Hepatocyte (in vitro differentiated cells): ENCODE data around the gene OCA2. TPM values are rescaled to one million over a fixed set of nuclear protein-coding genes. Genes with fewer than 3 reads are reported as not detected.

Experiments used
- DNase-seq: peaks from one replicate; pipeline ENCODE4 v3.0.0-alpha.2; 2016; ENCODE audit warnings: low spot score
- H2AFZ ChIP-seq: fragments of 200-600 bp; sonication (generic); 2 replicates; pipeline ENCODE4 v1.6.0; 2016; ENCODE audit warnings: antibody characterized with exemption, mild to moderate bottlenecking
- H3K27ac ChIP-seq: fragments of 200-600 bp; sonication (generic); 2 replicates; pipeline ENCODE4 v1.5.1; 2016; ENCODE audit warnings: mild to moderate bottlenecking
- H3K27me3 ChIP-seq: fragments of 200-600 bp; sonication (generic); 2 replicates; pipeline ENCODE4 v1.6.1; 2016
- H3K36me3 ChIP-seq: fragments of 200-600 bp; sonication (generic); replicated peaks from 2 replicates; pipeline ENCODE4 v1.5.1; 2016; ENCODE audit warnings: low read depth; ENCODE audit not compliant: insufficient read depth
- H3K4me1 ChIP-seq: fragments of 200-600 bp; sonication (generic); 2 replicates; pipeline ENCODE4 v1.5.1; 2016; ENCODE audit warnings: mild to moderate bottlenecking, moderate library complexity; ENCODE audit not compliant: insufficient read depth
- H3K4me2 ChIP-seq: fragments of 200-600 bp; sonication (generic); 2 replicates; pipeline ENCODE4 v1.6.0; 2016
- H3K4me3 ChIP-seq: fragments of 200-600 bp; sonication (generic); 2 replicates; pipeline ENCODE4 v1.5.1; 2016; ENCODE audit warnings: mild to moderate bottlenecking
- H3K79me2 ChIP-seq: fragments of 200-600 bp; sonication (generic); 2 replicates; pipeline ENCODE4 v1.6.0; 2017; ENCODE audit warnings: mild to moderate bottlenecking
- H3K9me2 ChIP-seq: fragments of 200-600 bp; sonication (generic); replicated peaks from 2 replicates; pipeline ENCODE4 v1.6.0; 2017; ENCODE audit warnings: mild to moderate bottlenecking; ENCODE audit not compliant: insufficient read depth
- H3K9me3 ChIP-seq: fragments of 200-600 bp; sonication (generic); 2 replicates; pipeline ENCODE4 v1.5.1; 2016; ENCODE audit warnings: low read depth, mild to moderate bottlenecking
- H4K20me1 ChIP-seq: fragments of 200-600 bp; sonication (generic); 2 replicates; pipeline ENCODE4 v1.6.0; 2016; ENCODE audit warnings: mild to moderate bottlenecking; ENCODE audit not compliant: insufficient read depth, poor library complexity, severe bottlenecking
- EZH2 ChIP-seq: fragments of 200-600 bp; sonication (generic); IDR thresholded peaks from 2 replicates; pipeline ENCODE4 v1.6.1; 2016; ENCODE audit warnings: antibody characterized with exemption, mild to moderate bottlenecking, borderline replicate concordance
- EZH2phosphoT487 ChIP-seq: fragments of 200-600 bp; sonication (generic); IDR thresholded peaks from one replicate; pipeline ENCODE4 v1.6.1; 2018; ENCODE audit warnings: antibody characterized with exemption, mild to moderate bottlenecking, low read depth, moderate library complexity; ENCODE audit not compliant: unreplicated experiment, severe bottlenecking
- WGBS: methylation state at CpG from one replicate; pipeline ENCODE4 v1.1.6; 2016; ENCODE audit warnings: low lambda C conversion rate; ENCODE audit errors: missing lambda C conversion rate; 5-methylcytosine and 5-hydroxymethylcytosine counted together
- polyA plus RNA-seq: library from polyadenylated mRNA; unstranded; fragments of >200 nt; fragmentation: Nextera tagmentation; extraction: Ambion mirVana; gene quantifications from 2 replicates; pipeline ENCODE4 v1.2.1, GENCODE V29; 2016
- total RNA-seq: library from RNA; depleted of rRNA; stranded (reverse); fragments of >200 nt; gene quantifications from 2 replicates; pipeline ENCODE4 v1.2.3, GENCODE V29; 2014
- TF ChIP-seq, protein P1 (sequence below): fragments of 200-600 bp; sonication (generic); IDR thresholded peaks from 2 replicates; pipeline ENCODE4 v1.5.1; 2016; ENCODE audit warnings: antibody characterized with exemption, mild to moderate bottlenecking; ENCODE audit not compliant: poor library complexity

Gene OCA2
- total and polyA plus RNA-seq, 2 experiments from 2014 or later, result 25.1 to 27.7 TPM

DNA sequence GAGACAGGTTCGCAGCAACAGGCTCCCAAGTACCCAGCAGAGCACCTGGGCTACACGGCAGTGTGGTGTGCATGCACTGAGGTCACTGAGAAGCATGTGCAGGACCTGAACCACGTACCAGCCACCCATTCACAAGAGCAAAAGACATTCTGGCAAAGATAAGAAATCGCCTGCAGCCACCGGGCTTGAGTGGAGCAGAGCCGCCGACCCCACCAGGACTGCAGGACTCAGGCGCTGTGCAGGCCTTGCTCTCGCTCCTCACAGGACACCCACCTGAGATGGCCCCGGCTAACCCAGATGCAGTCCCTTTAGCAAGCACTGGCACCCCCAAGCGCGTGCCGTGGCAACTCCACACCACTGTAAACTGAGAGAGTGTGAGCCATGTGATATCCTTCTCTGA is 32.3 kb upstream of the OCA2 start:
- no peak overlapping the region for H2AFZ ChIP-seq
- TF ChIP-seq, protein P1, sequence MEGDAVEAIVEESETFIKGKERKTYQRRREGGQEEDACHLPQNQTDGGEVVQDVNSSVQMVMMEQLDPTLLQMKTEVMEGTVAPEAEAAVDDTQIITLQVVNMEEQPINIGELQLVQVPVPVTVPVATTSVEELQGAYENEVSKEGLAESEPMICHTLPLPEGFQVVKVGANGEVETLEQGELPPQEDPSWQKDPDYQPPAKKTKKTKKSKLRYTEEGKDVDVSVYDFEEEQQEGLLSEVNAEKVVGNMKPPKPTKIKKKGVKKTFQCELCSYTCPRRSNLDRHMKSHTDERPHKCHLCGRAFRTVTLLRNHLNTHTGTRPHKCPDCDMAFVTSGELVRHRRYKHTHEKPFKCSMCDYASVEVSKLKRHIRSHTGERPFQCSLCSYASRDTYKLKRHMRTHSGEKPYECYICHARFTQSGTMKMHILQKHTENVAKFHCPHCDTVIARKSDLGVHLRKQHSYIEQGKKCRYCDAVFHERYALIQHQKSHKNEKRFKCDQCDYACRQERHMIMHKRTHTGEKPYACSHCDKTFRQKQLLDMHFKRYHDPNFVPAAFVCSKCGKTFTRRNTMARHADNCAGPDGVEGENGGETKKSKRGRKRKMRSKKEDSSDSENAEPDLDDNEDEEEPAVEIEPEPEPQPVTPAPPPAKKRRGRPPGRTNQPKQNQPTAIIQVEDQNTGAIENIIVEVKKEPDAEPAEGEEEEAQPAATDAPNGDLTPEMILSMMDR, result no peak
- TF ChIP-seq EZH2 (no peak), EZH2phosphoT487 (no peak)
- no peaks in the 10 kb centered on the region for H3K36me3 ChIP-seq
- H3K4me2 ChIP-seq, result no peak overlapping the region
- H3K9me3 ChIP-seq, result no peaks in the 10 kb centered on the region
- H3K9me2 ChIP-seq, result no peaks in the 10 kb centered on the region
- 97% methylated on average over 13 of the region's 13 CpGs for WGBS
- no peak overlapping the region for H3K4me3 ChIP-seq
- DNase-seq, result no peak
- no peaks in the 10 kb centered on the region for H3K4me1 ChIP-seq
- H4K20me1 ChIP-seq, result no peaks in the 10 kb centered on the region
- H3K27me3 ChIP-seq, result no peaks in the 10 kb centered on the region
- no peak overlapping the region for H3K27ac ChIP-seq
- H3K79me2 ChIP-seq, result no peaks in the 10 kb centered on the region

DNA sequence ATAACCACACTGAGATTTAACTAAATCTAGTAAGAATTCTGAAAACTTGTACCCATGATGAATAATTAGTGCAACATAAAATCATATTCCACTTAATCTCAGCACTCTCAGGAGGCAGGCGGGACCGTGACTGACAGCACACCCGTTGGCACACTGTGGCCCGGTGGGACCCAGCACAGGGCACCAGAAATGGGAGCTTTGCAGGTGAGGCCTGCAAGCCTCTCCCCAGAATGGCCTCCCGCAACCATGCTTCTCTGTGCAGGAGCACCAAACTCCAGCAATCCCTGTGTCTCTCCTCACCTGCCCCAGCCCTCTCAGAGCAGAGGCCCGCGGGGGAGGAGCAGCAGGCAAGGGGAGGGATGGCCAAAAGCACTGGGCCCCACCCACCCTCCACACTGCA is 31.5 kb upstream of the OCA2 start:
- H3K36me3 ChIP-seq, result no peaks in the 10 kb centered on the region
- H2AFZ ChIP-seq, result no peak overlapping the region
- H3K79me2 ChIP-seq, result no peaks in the 10 kb centered on the region
- H3K4me1 ChIP-seq, result no peaks in the 10 kb centered on the region
- H4K20me1 ChIP-seq, result no peaks in the 10 kb centered on the region
- no peak overlapping the region for H3K27ac ChIP-seq
- H3K9me3 ChIP-seq, result no peaks in the 10 kb centered on the region
- H3K27me3 ChIP-seq, result no peaks in the 10 kb centered on the region
- no peak for TF ChIP-seq EZH2phosphoT487
- TF ChIP-seq, protein P1, result no peak
- no peak for TF ChIP-seq EZH2
- no peak for DNase-seq
- no peak overlapping the region for H3K4me3 ChIP-seq
- H3K4me2 ChIP-seq, result no peak overlapping the region
- WGBS, result 98% methylated on average over 7 of the region's 7 CpGs
- H3K9me2 ChIP-seq, result no peaks in the 10 kb centered on the region

DNA sequence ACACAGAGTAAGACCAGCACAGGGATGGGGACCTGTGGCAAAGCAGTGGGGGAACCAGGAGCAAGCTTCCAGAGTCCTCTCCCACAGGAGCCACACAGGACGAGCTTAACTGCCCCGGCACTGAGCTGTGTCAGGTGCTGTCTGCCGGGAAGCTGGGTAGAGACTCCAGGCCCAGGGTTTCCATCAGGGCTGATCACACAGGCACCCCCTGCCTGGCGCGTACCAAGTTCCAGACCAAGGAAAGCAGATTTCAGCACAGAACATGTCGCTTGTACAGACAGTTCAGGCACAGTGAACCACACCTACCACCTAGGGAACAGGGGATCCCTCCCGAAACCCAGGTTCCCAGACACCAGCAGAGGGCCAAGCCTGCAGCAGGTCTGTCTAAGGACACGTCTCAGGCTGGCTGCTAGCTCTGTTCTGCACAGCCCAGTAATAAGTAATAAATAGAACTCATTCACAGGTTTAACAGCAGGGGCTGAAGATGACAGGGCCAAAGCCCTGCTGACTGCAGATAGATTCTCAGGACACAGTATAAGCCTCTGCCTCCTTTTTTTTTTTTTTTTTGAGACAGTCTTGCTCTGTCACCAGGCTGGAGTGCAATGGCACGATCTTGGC is 30.2 kb upstream of the OCA2 start:
- TF ChIP-seq, protein P1, result no peak
- TF ChIP-seq EZH2phosphoT487, result no peak
- TF ChIP-seq EZH2, result no peak
- H3K9me2 ChIP-seq, result no peaks in the 10 kb centered on the region
- H4K20me1 ChIP-seq, result no peaks in the 10 kb centered on the region
- H3K36me3 ChIP-seq, result no peaks in the 10 kb centered on the region
- H3K27ac ChIP-seq, result no peak overlapping the region
- no peaks in the 10 kb centered on the region for H3K4me1 ChIP-seq
- H3K4me2 ChIP-seq, result no peak overlapping the region
- H2AFZ ChIP-seq, result no peak overlapping the region
- no peak overlapping the region for H3K4me3 ChIP-seq
- WGBS, result 92% methylated on average over 9 of the region's 9 CpGs
- no peaks in the 10 kb centered on the region for H3K27me3 ChIP-seq
- H3K79me2 ChIP-seq, result no peaks in the 10 kb centered on the region
- no peak for DNase-seq
- H3K9me3 ChIP-seq, result no peaks in the 10 kb centered on the region
